Measurements from ENCODE around the gene CELF5.
"Not testable (repeated sequence)": the region's sequence is repeated elsewhere in the genome, so short reads cannot be mapped to it uniquely, and the experiment has no call there.

Gene CELF5

GRCh38 chr19:3285647-3286176 lies 61.3 kb downstream of the CELF5 start:
- Mint-ChIP-seq H3K27ac (no peak overlapping the region), H3K27me3 (ENCODE audit: low read depth) (peaks cover 4% of the 10 kb centered on the region), H3K9me3 (no peaks in the 10 kb centered on the region), H3K4me3 (no peak overlapping the region), H3K36me3 (ENCODE audit: low read depth) (no peaks in the 10 kb centered on the region), H3K4me1 (ENCODE audit: low read depth) (peaks cover 4% of the 10 kb centered on the region)
- no peak for DNase-seq (ENCODE audit: low spot score)

GRCh38 chr19:3287814-3288213 lies 63.4 kb downstream of the CELF5 start:
- H3K36me3 Mint-ChIP-seq (ENCODE audit: low read depth), result no peaks in the 10 kb centered on the region
- no peak for DNase-seq (ENCODE audit: low spot score)
- no peaks in the 10 kb centered on the region for H3K9me3 Mint-ChIP-seq
- no peak overlapping the region for H3K27ac Mint-ChIP-seq
- peaks cover 4% of the 10 kb centered on the region for H3K4me1 Mint-ChIP-seq (ENCODE audit: low read depth)
- H3K4me3 Mint-ChIP-seq, result no peak overlapping the region
- H3K27me3 Mint-ChIP-seq (ENCODE audit: low read depth), result peaks cover 2% of the 10 kb centered on the region

GRCh38 chr19:3288437-3288836 lies 64.0 kb downstream of the CELF5 start:
- H3K36me3 Mint-ChIP-seq (ENCODE audit: low read depth); H3K27me3 Mint-ChIP-seq (ENCODE audit: low read depth); H3K27ac Mint-ChIP-seq; H3K4me1 Mint-ChIP-seq (ENCODE audit: low read depth); DNase-seq (ENCODE audit: low spot score); H3K4me3 Mint-ChIP-seq; H3K9me3 Mint-ChIP-seq: not testable (repeated sequence)

GRCh38 chr19:3289971-3290569 lies 65.6 kb downstream of the CELF5 start:
- no peaks in the 10 kb centered on the region for H3K9me3 Mint-ChIP-seq
- H3K27ac Mint-ChIP-seq, result no peak overlapping the region
- peaks cover 3% of the 10 kb centered on the region for H3K4me1 Mint-ChIP-seq (ENCODE audit: low read depth)
- no peaks in the 10 kb centered on the region for H3K36me3 Mint-ChIP-seq (ENCODE audit: low read depth)
- DNase-seq (ENCODE audit: low spot score), result no peak
- no peak overlapping the region for H3K4me3 Mint-ChIP-seq
- peaks cover 2% of the 10 kb centered on the region for H3K27me3 Mint-ChIP-seq (ENCODE audit: low read depth)

DNA sequence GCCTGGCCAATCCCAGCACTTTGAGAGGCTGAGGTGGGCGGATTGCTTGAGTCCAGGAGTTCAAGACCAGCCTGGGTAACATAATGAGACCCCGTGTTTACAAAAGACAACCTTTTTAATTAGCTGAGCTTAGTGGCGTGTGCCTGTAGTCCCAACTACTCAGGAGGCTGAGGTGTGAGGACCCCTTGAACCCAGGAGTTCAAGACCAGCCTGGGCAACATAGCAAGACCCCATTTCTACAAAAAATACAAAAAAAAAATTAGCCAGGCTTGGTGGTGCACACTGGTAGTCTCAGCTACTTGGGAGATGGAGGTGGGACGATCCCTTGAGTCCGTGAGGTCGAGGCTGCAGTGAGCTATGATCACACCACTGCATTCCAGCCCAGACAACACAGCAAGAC lies 66.4 kb downstream of the CELF5 start:
- H3K27ac Mint-ChIP-seq; H3K4me1 Mint-ChIP-seq (ENCODE audit: low read depth); H3K27me3 Mint-ChIP-seq (ENCODE audit: low read depth); H3K36me3 Mint-ChIP-seq (ENCODE audit: low read depth); DNase-seq (ENCODE audit: low spot score); H3K9me3 Mint-ChIP-seq; H3K4me3 Mint-ChIP-seq: not testable (repeated sequence)

DNA sequence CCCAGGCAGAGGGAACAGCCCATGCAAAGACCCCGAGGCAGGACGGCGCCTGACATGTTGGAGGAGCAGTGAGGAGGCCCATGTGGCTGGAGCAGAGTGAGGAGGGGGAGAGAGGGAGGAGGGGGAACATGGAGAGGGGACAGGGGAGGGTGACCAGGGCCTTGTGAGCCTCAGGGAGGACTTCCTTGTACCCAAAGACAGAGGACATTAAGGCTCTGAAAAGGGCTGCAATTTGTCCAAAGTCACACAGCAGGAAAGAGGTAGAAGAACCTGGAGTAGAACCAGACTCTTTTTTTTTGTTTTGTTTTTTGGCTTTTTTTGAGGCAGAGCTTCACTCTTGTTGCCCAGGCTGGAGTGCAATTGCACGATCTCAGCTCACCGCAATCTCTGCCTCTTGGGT lies 67.2 kb downstream of the CELF5 start:
- H3K4me3 Mint-ChIP-seq, result no peak overlapping the region
- no peaks in the 10 kb centered on the region for H3K36me3 Mint-ChIP-seq (ENCODE audit: low read depth)
- no peak overlapping the region for H3K27ac Mint-ChIP-seq
- no peaks in the 10 kb centered on the region for H3K4me1 Mint-ChIP-seq (ENCODE audit: low read depth)
- peaks cover 2% of the 10 kb centered on the region for H3K27me3 Mint-ChIP-seq (ENCODE audit: low read depth)
- no peaks in the 10 kb centered on the region for H3K9me3 Mint-ChIP-seq
- no peak for DNase-seq (ENCODE audit: low spot score)

DNA sequence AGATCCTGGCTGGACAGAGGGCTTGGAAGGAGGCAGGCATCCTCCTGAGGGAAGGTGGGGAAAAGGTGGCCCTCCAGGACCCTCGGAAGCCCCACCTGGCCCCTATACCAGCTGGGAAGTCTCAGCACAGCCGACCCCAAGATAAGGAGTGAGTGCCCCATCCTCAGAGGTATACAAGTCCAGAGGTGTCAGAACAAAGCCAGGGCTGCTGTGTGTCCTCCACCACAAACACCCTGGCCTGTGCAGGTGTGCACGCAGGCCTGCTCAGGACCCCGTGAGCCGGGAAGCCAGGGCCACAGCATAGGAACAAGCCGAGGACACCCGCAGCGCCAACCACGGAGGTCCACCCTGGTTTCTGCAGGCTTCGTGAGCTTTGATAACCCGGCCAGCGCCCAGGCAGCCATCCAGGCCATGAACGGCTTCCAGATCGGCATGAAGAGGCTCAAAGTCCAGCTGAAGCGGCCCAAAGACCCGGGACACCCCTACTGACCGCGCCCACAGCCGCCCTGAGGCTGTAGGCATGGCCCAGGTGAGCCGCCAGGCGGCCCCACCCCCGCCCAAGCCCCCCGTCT lies 68.6 kb downstream of the CELF5 start:
- no peaks in the 10 kb centered on the region for H3K36me3 Mint-ChIP-seq (ENCODE audit: low read depth)
- H3K4me1 Mint-ChIP-seq (ENCODE audit: low read depth), result no peaks in the 10 kb centered on the region
- no peaks in the 10 kb centered on the region for H3K9me3 Mint-ChIP-seq
- no peak for DNase-seq (ENCODE audit: low spot score)
- no peak overlapping the region for H3K27ac Mint-ChIP-seq
- no peaks in the 10 kb centered on the region for H3K27me3 Mint-ChIP-seq (ENCODE audit: low read depth)
- H3K4me3 Mint-ChIP-seq, result no peak overlapping the region

- Mint-ChIP-seq H3K27ac (no peak overlapping the region), H3K27me3 (ENCODE audit: low read depth) (no peaks in the 10 kb centered on the region), H3K9me3 (no peaks in the 10 kb centered on the region), H3K4me3 (no peak overlapping the region), H3K36me3 (ENCODE audit: low read depth) (no peaks in the 10 kb centered on the region), H3K4me1 (ENCODE audit: low read depth) (no peaks in the 10 kb centered on the region)
- DNase-seq (ENCODE audit: low spot score), result no peak
These were observed 69.1 kb downstream of the CELF5 start for GRCh38 chr19:3293560-3293959.

DNA sequence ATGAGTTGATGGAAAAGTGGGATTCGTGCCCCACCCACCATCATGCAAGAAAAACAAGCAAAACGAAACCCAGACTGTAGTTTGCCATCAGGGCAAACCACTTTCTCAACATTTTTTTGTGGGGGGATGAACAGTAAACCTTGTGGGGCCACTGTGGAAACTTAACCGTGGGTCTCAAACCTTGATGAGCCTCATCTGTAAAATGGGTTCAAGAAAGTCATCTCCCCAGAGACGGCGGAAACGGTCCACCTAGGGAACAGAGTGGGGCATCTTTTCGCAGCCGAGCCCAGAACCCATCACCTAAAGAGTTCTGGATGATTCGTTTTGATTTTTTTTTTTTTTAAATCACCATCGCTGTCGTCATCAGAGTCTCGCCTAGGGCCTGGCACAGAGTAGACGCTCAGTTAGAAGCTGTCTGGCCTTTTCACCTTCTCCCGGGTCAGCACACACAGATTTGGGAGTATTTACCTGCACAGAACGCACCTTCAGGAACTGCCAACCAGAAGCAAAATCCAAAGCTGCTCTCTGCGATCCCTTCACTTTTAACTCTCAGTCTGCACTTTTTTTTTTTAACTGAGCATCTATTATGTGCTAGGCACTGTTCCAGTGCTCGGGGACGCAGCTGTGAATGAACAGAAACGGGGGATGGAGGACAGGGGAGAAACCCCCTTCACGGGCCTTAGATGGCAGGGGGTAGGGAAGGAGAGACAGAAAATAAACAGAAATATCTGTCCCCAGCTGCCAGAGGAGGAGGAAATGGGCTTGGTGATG lies 69.8 kb downstream of the CELF5 start:
- H3K27ac Mint-ChIP-seq, result no peak overlapping the region
- no peaks in the 10 kb centered on the region for H3K4me1 Mint-ChIP-seq (ENCODE audit: low read depth)
- no peaks in the 10 kb centered on the region for H3K9me3 Mint-ChIP-seq
- H3K36me3 Mint-ChIP-seq (ENCODE audit: low read depth), result no peaks in the 10 kb centered on the region
- no peak overlapping the region for H3K4me3 Mint-ChIP-seq
- H3K27me3 Mint-ChIP-seq (ENCODE audit: low read depth), result no peaks in the 10 kb centered on the region
- no peak for DNase-seq (ENCODE audit: low spot score)

GRCh38 chr19:3295581-3295980 lies 71.1 kb downstream of the CELF5 start:
- no peak for DNase-seq (ENCODE audit: low spot score)
- Mint-ChIP-seq H3K36me3 (ENCODE audit: low read depth) (no peaks in the 10 kb centered on the region), H3K4me1 (ENCODE audit: low read depth) (no peaks in the 10 kb centered on the region), H3K27ac (no peak overlapping the region), H3K9me3 (no peaks in the 10 kb centered on the region), H3K27me3 (ENCODE audit: low read depth) (no peaks in the 10 kb centered on the region), H3K4me3 (no peak overlapping the region)

DNA sequence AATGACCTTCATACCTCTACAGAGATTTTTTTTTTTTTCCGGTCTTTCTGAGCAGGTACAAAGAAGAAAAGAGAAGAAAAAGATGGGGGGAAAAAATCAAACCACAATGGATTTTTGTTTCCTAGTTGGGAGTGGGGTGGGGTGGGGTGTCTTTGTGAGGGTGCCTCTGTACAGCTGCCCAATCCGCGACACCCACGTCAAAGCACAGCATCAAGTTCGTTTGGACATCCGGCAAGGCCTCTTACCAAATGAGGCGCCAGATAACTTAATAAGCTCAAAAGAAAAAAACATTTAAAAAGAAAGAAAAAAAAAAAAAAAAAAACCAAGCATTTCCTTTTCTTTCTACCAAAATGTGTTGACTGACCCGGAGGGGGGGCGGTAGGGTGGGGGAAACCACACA lies 71.6 kb downstream of the CELF5 start:
- Mint-ChIP-seq H3K4me1 (ENCODE audit: low read depth) (no peaks in the 10 kb centered on the region), H3K4me3 (no peak overlapping the region), H3K36me3 (ENCODE audit: low read depth) (no peaks in the 10 kb centered on the region), H3K27me3 (ENCODE audit: low read depth) (no peaks in the 10 kb centered on the region), H3K27ac (no peak overlapping the region), H3K9me3 (no peaks in the 10 kb centered on the region)
- no peak for DNase-seq (ENCODE audit: low spot score)

DNA sequence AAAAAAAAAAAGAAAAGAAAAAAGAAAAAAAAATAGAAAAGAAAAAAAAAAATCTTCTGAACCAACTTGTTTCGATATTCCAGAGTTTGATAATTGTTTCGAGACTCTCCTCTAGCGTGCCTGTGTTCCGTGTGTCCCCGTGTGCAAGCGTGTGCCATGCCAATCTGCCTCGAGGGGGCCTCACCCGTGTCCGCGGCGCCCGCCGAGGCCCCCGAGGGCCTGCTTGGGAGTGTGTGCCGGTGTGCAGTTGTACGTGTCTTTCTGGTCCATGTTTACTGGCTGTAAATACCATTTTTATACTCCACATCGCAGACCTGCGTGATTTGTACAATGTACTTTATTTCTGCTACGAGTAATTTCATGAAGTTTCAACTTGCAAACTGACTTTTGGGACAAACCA lies 72.0 kb downstream of the CELF5 start:
- Mint-ChIP-seq H3K9me3 (no peaks in the 10 kb centered on the region), H3K4me1 (ENCODE audit: low read depth) (no peaks in the 10 kb centered on the region), H3K4me3 (no peak overlapping the region), H3K27me3 (ENCODE audit: low read depth) (no peaks in the 10 kb centered on the region), H3K36me3 (ENCODE audit: low read depth) (no peaks in the 10 kb centered on the region), H3K27ac (no peak overlapping the region)
- DNase-seq (ENCODE audit: low spot score), result no peak

GRCh38 chr19:3298853-3299449 lies 74.5 kb downstream of the CELF5 start:
- Mint-ChIP-seq H3K4me1 (ENCODE audit: low read depth) (no peaks in the 10 kb centered on the region), H3K4me3 (no peak overlapping the region), H3K9me3 (peaks cover 10% of the 10 kb centered on the region), H3K27me3 (ENCODE audit: low read depth) (no peaks in the 10 kb centered on the region), H3K36me3 (ENCODE audit: low read depth) (no peaks in the 10 kb centered on the region), H3K27ac (no peak overlapping the region)
- no peak for DNase-seq (ENCODE audit: low spot score)

DNA sequence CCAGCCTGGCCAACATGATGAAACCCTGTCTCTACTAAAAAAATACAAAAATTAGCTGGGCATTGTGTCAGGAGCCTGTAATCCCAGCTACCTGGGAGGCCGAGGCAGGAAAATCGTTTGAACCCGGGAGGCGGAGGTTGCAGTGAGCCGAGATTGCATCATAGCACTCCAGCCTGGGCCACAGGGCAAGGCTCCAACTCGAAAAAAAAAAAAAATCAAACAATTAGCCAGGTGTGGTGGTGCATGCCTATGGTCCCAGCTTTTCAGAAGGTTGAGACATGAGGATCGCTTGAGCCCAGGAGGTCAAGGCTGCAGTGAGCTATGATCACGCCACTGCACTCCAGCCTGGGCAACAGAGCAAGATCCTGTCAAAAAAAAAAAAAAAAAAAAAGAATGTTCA lies 76.1 kb downstream of the CELF5 start:
- H3K4me1 Mint-ChIP-seq (ENCODE audit: low read depth); H3K36me3 Mint-ChIP-seq (ENCODE audit: low read depth); H3K4me3 Mint-ChIP-seq; H3K27me3 Mint-ChIP-seq (ENCODE audit: low read depth); H3K27ac Mint-ChIP-seq; DNase-seq (ENCODE audit: low spot score): not testable (repeated sequence)
- H3K9me3 Mint-ChIP-seq, result peaks cover 10% of the 10 kb centered on the region

All from T-helper 2 cell treated with Interferon-gamma antibody and Interleukin-4, amounts not matched to agents 5 μg/mL and 100 μg/mL, for 36 hours (primary cell).